ENCODE measurements around the gene ZC3H4. TPM values are rescaled to one million over a fixed set of nuclear protein-coding genes. Genes with fewer than 3 reads are reported as not detected.
A peak's percentile ranks its signal among the peaks of the same experiment; 100 is the strongest.

ZC3H4 gene
- total RNA-seq, 4 donors from 2014 or later, result 16.4 to 26.2 (median 20.1) TPM

DNA sequence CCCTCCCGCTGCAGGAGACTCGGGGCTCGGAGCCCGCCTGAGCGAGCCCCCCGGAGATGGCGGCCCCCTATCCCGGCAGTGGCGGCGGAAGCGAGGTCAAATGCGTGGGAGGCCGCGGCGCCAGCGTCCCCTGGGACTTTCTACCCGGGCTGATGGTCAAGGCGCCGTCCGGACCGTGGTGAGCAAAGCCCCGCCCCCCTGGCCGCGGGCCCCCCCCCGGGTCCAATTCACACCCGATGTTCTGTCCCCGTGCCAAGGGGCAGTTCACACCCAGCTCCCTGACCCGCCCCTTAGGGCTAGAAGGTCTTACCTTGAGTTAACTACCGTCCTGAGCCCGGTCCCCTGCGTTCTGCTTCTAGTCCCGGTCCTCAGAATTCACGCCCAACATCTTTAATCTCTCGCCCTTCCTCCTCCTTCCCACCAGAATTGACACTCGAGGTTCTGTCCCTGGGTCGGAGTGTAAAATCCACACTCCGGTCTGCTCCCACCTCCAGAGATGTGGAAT, 92.5 kb downstream of the ZC3H4 start:
- no peak overlapping the region for H3K27ac ChIP-seq
- TF ChIP-seq, protein P1, sequence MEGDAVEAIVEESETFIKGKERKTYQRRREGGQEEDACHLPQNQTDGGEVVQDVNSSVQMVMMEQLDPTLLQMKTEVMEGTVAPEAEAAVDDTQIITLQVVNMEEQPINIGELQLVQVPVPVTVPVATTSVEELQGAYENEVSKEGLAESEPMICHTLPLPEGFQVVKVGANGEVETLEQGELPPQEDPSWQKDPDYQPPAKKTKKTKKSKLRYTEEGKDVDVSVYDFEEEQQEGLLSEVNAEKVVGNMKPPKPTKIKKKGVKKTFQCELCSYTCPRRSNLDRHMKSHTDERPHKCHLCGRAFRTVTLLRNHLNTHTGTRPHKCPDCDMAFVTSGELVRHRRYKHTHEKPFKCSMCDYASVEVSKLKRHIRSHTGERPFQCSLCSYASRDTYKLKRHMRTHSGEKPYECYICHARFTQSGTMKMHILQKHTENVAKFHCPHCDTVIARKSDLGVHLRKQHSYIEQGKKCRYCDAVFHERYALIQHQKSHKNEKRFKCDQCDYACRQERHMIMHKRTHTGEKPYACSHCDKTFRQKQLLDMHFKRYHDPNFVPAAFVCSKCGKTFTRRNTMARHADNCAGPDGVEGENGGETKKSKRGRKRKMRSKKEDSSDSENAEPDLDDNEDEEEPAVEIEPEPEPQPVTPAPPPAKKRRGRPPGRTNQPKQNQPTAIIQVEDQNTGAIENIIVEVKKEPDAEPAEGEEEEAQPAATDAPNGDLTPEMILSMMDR (IDR thresholded peaks at IDR 0.05), result no peak
- TF ChIP-seq POLR2A (IDR thresholded peaks at IDR 0.05), result no peak
- H3K36me3 ChIP-seq, result no peaks in the 10 kb centered on the region
- H3K4me3 ChIP-seq, result peak overlapping the region in 3 of 4 donors; percentile 29 to 57 (median 37)
- peaks cover 29 to 73% (median 37%) of the 10 kb centered on the region in 4 donors for H3K27me3 ChIP-seq
- H3K4me1 ChIP-seq, result peaks cover 23 to 42% (median 25%) of the 10 kb centered on the region in 3 donors
- intact Hi-C loops (cut with DNase I), result no loop called here
- H3K9me3 ChIP-seq, result no peaks in the 10 kb centered on the region
- no peak for DNase-seq
- 1 to 8% methylated on average over 2 to 9 of the region's 37 CpGs for WGBS, 2 donors

DNA sequence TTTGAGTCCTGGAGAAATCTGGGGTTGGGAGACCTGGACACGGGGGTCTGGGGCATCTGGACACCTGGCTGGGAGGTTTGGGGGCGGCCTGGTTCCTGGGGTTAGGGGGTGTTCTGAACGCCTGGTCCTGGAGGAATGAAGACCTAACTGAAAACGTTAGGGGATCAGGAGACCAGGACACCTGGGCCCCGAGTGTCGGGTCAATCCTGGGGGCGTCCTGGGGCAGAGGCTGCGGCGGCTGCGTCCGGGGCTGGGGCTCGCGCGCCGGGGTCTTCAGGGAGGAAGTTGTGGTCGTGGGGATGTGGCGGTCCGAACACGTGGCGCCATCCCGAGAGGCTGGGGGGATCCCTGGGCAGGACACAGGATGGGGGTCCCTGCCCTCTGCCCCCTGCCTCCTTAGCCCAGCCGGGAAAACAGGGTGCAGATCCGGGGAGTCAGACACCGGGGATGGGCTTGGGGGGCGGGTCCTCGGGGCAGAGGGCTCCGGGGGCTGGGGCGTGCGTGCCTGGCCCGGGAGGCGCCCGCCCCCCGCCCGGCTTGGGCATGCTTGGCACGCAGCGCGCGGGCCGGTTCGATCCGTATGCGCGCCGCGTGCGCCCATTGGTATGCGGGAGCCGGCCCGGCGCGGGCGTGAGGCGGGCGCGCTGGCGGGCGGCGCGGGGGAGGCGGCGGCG, 93.3 kb downstream of the ZC3H4 start:
- H3K9me3 ChIP-seq, result no peaks in the 10 kb centered on the region
- no peak for DNase-seq
- intact Hi-C loops (cut with DNase I), result no loop called here
- WGBS, 2 donors, result 0% methylated on average over 1 to 3 of the region's 62 CpGs
- peak overlapping the region in 2 of 4 donors; percentile 37 to 57 for H3K4me3 ChIP-seq
- H3K27ac ChIP-seq, result no peak overlapping the region
- no peaks in the 10 kb centered on the region for H3K36me3 ChIP-seq
- H3K4me1 ChIP-seq, result peaks cover 23 to 42% (median 25%) of the 10 kb centered on the region in 3 donors
- H3K27me3 ChIP-seq, result peaks cover 29 to 65% (median 37%) of the 10 kb centered on the region in 4 donors
- no peak for TF ChIP-seq POLR2A (IDR thresholded peaks at IDR 0.05)
- TF ChIP-seq, protein P1 (IDR thresholded peaks at IDR 0.05), result no peak

DNA sequence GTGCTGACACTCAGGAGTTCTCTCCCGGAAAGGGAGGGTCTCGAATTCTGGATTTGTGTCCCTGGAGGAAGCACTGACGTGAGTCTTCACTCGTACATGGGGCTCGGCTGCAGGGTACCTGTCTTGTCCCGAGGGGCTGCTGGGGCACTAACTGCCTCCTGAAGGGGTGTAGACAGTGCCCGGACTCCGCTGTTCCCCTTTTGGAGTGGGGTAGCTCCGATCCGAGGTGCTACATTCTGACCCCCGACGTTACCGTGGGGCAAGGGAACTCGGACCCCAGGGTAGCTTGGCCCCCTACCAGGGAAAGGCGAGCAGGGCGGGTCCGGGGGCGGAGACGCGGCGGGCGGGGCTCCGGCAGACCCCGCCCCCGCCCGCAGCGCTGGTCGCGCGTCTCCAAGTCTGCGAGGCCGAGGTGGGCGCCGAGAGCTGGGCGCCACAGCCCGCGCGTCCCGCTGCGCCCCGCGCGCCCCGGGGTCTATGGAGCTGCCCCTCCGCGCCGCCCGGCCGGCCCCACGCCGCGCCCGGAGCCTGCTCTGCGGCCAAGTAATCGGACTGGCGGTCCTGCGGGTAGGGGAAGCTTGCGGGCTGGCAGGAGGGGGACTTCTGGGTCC, 94.0 kb downstream of the ZC3H4 start, which contains the start of gene NPAS1:
NPAS1 (plus strand) TSS at position 407 of the 611 bp plus-strand sequence. CDS start 1,211 bp downstream, outside the sequence.
- Histone ChIP-seq H3K27me3 (peaks cover 29 to 58% (median 37%) of the 10 kb centered on the region in 4 donors), H3K4me1 (peaks cover 23 to 42% (median 25%) of the 10 kb centered on the region in 3 donors), H3K27ac (no peak within 1 kb of the TSS), H3K9me3 (no peaks in the 10 kb centered on the region), H3K36me3 (no peaks in the 10 kb centered on the region), H3K4me3 (peak within 1 kb of the TSS in 2 of 4 donors; percentile 37 to 57)
- no peak for DNase-seq
- intact Hi-C loops (cut with DNase I), result no loop called here
- no peak for TF ChIP-seq POLR2A (IDR thresholded peaks at IDR 0.05)
- TF ChIP-seq, protein P1 (IDR thresholded peaks at IDR 0.05), result no peak
- WGBS, 2 donors, result 27% methylated on average over 2 of the region's 58 CpGs; no CpG with 5 or more reads in 1 of the 2 donors

DNA sequence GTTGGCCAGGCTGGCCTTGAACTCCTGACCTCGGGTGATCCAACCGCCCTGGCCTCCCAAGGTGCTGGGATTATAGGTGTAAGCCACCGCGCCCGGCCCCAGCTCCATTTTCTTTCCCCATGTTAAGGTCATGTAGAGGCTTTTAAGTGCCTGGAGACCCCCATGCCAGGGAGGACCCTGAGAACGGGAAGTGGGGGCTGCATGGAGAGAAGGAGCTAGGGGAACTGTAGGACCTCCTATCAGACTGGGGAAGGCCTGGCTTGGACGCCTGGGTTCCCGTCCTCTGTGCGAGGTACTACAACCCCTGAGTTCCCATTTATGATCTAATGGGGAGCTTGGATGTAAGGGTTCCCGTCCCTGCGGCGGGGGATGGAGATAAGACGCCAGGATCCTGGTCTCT, 94.7 kb downstream of the ZC3H4 start:
- H3K36me3 ChIP-seq, result no peaks in the 10 kb centered on the region
- no peak overlapping the region for H3K4me3 ChIP-seq
- peaks cover 29 to 52% (median 33%) of the 10 kb centered on the region in 4 donors for H3K27me3 ChIP-seq
- H3K27ac ChIP-seq, result no peak overlapping the region
- intact Hi-C loops (cut with DNase I), result no loop called here
- TF ChIP-seq, protein P1 (IDR thresholded peaks at IDR 0.05), result no peak
- TF ChIP-seq POLR2A (IDR thresholded peaks at IDR 0.05), result no peak
- no peak for DNase-seq
- WGBS, 2 donors, result 29 to 58% methylated on average over 5 to 6 of the region's 13 CpGs
- peaks cover 23 to 42% (median 25%) of the 10 kb centered on the region in 3 donors for H3K4me1 ChIP-seq
- no peaks in the 10 kb centered on the region for H3K9me3 ChIP-seq

Other genes with a start within 250 kb of the ZC3H4 start
- gene NPAS1, start 93.9 kb downstream of the ZC3H4 start, total RNA-seq, result 1 to 10 TPM in 2 of 4 donors, under 1 TPM in 1, not detected in 1; 0.18 to 4.3 (median 1.1) TPM
- 10 to 100 TPM; 24.8 to 51.4 (median 38.6) TPM for gene TMEM160, start 65.2 kb downstream of the ZC3H4 start, total RNA-seq
- gene SAE1, start 17.1 kb upstream of the ZC3H4 start, total RNA-seq, result 10 to 100 TPM; 31.8 to 73.5 (median 62.1) TPM
- gene BBC3, start 117.4 kb upstream of the ZC3H4 start, total RNA-seq, result 1 to 10 TPM in 3 of 4 donors, under 1 TPM in 1; 0.48 to 3.2 (median 2.6) TPM
- 10 to 100 TPM in 2 of 4 donors, 1 to 10 TPM in 2; 6.6 to 16.8 (median 10.5) TPM for gene CCDC9, start 142.7 kb upstream of the ZC3H4 start, total RNA-seq
- gene INAFM1, start 161.1 kb upstream of the ZC3H4 start, total RNA-seq, result 1 to 10 TPM; 1.4 to 8.2 (median 3.5) TPM
- gene C5AR1, start 196.1 kb upstream of the ZC3H4 start, total RNA-seq, result 1 to 10 TPM in 3 of 4 donors, under 1 TPM in 1; 0.87 to 3.2 (median 2.3) TPM
- 1 to 10 TPM in 1 of 4 donors, under 1 TPM in 3; 0.21 to 1.3 (median 0.63) TPM for gene C5AR2, start 218.4 kb upstream of the ZC3H4 start, total RNA-seq
- gene DHX34, start 235.5 kb upstream of the ZC3H4 start, total RNA-seq, result 10 to 100 TPM; 10.7 to 20.8 (median 17.7) TPM